Mucosa of gallbladder (tissue), 1 donor: ENCODE data around the gene TEX22. TPM values are rescaled to one million over a fixed set of nuclear protein-coding genes. Genes with fewer than 3 reads are reported as not detected.

Experiments
- DNase-seq: peaks from one replicate; pipeline ENCODE4 v3.0.0-alpha.2; 2020; ENCODE audit warnings: low spot score
- total RNA-seq: library from RNA; stranded (reverse); gene quantifications from one replicate; pipeline ENCODE4 v1.2.1, GENCODE V29; 2021
- donor health status: DM: no; HTN: no; CAD: no.

The TEX22 gene
- total RNA-seq, 1 donor from 2014 or later = 2.6 TPM

GRCh38 chr14:105420974-105421674 lies 22.8 kb downstream of the TEX22 start:
- DNase-seq = no peak

DNA sequence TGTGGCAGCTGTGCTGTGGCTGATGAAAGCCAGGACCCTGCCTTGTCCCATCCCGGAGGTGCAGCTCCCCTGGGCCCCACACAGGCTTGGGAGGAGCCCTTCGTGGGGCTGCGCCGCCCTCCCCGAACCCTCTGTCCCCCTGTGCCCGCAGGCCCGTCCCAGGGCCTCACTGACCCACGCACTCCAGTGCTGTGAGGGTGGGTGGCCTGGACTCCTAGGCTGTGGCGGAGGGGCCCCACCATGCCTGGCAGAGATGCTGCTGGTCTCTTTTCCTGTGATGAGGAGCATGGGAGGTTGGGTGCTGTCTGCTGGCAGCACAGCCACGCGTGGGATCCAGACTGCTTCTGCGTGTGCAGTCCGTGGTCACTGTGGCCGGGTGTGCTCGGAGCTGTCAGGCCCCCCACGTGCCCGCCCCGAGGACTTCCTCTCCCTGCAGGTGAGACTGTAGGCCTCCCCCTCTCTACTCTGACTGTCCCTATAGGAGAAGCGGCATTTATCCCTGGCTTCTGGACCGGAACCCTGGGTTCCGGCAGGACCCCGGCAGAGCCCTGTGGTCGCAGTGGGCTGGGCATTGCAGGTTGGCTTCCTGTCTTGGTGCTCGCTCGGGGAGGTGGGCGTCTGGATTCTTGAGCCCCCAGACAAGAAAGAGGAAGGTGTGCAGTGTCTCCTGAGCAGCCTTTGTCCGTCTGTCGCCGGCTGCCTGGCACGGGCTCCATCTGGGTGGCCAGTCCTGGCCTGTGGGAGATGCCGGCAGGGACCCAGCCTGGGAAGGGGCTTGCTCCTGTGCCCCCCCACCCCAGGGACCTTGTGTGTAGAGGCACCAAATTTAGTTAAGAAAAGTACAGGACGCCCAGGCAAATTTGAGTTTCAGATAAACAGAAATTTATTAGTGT lies 23.6 kb downstream of the TEX22 start:
- no peak for DNase-seq

GRCh38 chr14:105422695-105423487 lies 24.6 kb downstream of the TEX22 start:
- no peak for DNase-seq

DNA sequence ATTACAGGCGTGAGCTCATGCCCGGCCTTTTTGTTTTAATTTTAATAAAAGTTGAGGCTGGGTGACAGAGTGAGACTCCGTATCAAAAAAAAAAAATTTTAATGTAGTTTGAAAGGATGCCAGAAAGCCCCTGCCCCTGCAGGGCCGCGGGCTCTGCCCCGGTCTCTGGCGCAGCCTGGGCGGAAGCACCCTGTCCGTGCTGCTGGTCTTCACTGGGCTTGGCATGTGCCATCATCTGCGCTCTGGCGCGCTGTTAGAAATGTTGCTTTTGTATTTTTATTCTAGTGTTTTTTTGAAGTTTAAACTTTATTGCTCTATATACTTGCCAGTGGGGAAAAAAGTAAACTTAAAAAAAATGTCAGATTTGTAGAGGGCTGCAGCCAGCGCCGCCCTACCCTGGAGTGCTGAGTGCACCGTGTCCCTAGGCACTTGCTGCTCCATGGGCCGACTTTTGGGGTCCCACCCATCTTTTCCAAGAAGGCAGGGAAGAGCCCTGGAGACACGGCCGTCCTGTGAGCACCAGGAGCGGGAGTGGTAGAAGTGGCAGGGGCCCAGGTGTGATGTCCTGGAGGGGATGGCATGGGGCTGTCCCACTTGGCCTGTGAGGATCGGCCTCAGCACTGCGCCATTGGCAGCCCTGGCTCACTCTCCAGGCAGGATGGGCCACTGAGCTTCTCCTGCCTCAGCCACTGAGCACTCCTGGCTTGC lies 25.3 kb downstream of the TEX22 start:
- no peak for DNase-seq

DNA sequence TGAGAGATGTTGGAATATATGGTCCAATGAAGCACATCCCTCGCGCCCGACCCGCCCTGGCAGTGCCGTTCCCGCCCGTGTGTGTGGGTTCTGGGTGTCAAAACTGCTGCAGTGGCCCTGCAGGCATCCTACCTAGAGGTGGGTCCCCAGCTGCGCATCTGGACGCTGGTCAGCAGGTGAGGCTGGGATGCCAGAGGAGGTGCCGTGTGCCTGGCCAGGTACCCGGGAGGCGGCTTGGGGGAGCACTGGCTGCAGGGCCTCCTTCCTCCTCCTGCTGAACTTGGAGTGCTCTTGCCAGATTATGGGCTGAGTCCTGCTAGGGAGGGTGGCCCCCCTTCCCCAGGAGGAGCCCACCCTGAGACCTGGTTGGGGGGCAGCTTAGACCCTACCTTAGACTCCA lies 26.5 kb downstream of the TEX22 start:
- DNase-seq = no peak

DNA sequence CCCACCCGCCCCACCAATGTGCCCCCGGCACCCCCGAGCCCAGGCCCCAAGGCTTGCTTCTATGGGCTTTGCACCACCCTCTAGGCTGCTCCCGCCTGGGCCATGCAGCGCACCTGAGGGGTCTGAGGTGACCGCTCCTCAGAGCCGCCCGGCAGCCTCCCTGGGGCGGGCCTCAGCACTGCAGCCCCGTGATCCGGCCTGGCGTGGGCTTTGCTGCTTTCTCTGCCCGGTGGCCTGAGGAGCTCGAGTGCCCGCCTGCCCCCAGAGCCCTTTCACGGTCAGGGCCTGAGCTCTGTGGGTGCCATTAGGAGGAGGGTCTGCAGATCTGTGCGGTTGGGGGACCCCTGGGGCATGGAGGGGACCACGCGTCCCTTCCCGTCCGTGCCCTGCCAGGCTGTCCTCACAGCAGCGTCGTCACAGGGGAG lies 27.5 kb downstream of the TEX22 start:
- no peak for DNase-seq

- DNase-seq = no peak
Observed at GRCh38 chr14:105426416-105427130, 28.2 kb downstream of the TEX22 start.

DNA sequence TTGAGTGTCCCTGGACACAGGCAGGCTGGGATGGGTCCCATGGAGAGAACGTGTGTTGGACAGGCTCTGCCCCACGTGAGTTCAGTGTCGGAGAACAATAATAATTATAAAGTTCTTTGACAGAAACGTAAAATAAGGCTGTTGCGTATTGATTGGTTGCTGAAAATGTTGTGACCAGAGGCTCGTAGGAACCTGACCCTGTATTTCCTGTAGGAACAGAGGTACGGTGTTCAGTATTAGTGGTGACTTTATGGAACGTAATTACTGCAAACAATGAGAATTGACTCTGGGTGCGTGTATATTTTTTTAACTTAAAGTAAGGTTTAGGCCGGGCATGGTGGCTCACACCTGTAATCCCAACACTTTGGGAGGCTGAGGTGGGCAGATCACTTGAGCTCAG lies 29.1 kb downstream of the TEX22 start:
- DNase-seq = no peak

DNA sequence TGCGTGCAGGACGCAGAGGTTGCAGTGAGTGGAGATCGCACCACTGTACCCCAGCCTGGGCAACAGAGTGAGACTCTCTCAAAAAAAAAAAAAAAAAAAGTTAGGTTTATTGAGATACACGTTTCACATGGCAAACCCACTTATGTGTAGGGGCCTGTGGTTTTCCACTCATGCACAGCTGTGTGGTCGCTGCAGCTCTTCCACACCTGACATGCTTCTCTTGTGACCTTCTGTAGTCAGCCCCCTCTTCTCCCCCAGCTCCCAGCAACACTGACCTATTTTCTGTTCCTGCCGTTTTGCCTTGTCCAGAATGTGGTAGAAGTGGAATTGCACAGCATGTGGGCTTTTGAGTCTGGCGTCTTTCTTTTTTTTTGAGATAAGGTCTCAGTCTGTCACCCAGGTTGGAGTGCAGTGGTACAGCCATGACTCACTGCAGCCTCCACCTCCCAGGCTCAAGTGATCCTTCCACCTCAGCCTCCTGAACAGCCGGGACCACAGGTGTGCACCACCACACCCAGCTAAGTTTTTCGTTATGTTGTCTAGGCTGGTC lies 29.7 kb downstream of the TEX22 start:
- no peak for DNase-seq

- DNase-seq = no peak
Observed at GRCh38 chr14:105430042-105430441, 31.7 kb downstream of the TEX22 start.

GRCh38 chr14:105430565-105430964 lies 32.2 kb downstream of the TEX22 start:
- DNase-seq = no peak

DNA sequence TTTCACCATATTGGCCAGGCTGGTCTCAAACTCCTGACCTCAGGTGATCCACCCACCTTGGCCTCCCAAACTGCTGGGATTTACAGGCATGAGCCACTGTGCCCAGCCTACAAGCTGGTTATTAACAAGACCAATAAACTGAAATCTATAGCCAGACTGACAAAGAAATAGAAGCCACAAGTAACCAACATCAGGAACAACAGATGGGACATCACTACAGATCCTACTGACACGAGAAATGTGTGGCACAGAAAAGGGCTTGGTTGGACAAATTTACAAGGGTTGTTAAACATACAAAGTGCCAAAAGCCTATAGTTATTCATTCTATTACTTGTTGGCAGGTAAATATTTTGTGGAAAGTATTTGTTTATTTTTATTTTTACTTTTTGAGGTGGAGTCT lies 32.9 kb downstream of the TEX22 start:
- no peak for DNase-seq

- no peak for DNase-seq
Observed at GRCh38 chr14:105432657-105433056, 34.3 kb downstream of the TEX22 start.

- DNase-seq = no peak
Observed at GRCh38 chr14:105433161-105433605, 34.8 kb downstream of the TEX22 start.

DNA sequence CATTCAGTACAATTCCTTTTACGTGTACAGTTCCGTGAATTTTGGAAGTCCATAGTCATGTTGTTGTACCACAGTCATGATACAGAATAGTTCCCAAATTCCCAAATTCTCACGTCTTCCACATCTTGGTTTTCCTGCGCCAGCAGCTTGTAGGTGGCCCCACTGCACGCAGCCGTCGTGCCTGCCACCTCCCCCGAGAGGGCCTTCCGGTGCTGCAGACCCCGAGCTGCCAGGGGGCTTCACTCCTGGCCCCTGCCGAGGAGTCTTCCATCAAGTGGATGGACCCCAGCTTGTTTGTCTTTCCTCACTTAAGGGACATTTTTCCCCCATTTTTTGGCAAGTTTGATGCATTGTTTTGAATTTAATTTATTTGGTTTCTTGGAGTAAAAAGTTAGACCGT lies 38.1 kb downstream of the TEX22 start:
- DNase-seq = no peak

GRCh38 chr14:105436891-105437722 lies 38.8 kb downstream of the TEX22 start:
- DNase-seq = no peak

GRCh38 chr14:105437723-105438500 lies 39.6 kb downstream of the TEX22 start:
- DNase-seq = no peak

DNA sequence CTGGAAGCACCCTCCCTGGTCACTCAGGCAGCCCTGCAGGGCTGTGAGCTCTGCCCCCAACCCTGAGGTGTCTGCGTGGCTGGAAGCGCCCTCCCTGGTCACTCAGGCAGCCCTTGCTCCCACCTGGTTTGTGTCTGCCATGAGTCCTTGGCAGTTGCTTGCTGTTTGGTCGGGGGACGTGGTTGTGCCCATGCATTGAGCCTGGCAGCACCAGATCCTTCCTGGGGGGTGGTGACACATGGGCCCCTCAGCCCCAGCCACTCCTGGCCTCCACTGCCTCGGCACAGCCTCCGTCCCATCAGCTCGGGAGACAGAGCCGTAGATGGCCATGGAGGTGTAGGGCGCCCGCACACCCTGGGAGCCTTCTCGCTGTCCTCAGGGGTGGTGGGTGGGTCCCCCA lies 40.8 kb downstream of the TEX22 start:
- no peak for DNase-seq
